CD4-positive, alpha-beta T cell treated with Interleukin-6 for 4 hours (primary cell): ENCODE measurements around the gene GALNT13.

Experiments
- DNase-seq: peaks from one replicate; pipeline ENCODE4 v3.0.0-alpha.2; 2020; ENCODE audit warnings: mixed read lengths

GALNT13 gene

DNA sequence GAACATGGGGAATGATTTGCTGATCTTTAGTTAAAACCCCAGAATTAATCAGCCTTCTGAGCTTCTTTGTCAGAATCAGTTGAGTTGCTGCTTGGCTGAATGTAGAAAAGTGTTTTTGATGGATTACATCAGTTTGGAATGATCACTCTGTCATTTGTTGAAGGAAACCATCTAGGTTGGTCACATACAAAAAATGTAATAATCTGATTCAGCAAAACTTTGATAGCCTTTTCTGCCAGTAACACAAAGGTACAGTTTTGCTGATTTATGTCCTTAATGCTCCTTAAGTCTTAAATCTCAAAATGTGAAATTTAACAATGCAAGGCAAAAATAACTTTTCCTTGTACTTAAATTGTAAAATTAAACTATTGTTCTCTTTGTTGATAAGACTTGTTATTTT lies 74.3 kb downstream of the GALNT13 start:
- no peak for DNase-seq

DNA sequence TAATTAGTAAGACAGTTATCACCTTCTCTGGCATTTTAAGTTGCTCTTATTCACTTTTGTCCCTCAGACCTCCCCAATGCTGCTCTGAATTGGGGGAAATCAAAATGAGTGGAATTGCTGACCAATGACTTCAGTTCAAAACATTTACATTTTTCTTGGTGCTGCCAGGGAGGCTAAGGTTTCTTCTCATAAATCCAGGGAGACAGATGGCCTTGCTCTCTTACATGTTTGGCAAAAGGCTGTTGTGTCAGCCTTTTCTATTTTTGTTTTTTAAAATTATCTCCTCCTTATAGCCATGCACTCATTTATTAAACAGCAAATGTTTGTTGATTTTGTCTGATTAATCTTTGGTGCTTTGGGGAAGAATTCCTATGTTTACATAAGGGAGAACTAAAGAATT lies 82.0 kb downstream of the GALNT13 start:
- no peak for DNase-seq

DNA sequence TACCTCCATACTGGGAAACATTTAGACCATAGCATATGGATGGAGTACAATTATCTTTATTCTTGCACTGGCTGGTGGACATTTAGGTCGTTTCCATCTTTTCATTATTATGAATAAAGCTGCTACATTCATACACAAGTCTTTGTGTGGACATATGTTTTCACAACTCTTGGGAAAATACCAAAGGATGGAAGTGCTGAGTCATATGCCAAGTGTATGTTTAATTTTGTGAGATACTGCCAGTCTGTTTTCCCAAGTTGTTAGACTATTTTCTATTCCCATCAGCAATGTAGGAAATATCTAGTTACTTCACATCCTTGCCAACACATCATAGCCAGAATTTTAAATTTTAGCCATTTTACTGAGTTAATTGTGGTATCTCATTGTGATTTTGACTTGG lies 91.5 kb downstream of the GALNT13 start:
- DNase-seq = no peak

GRCh38 chr2:153967248-153967973 lies 95.7 kb downstream of the GALNT13 start:
- no peak for DNase-seq

DNA sequence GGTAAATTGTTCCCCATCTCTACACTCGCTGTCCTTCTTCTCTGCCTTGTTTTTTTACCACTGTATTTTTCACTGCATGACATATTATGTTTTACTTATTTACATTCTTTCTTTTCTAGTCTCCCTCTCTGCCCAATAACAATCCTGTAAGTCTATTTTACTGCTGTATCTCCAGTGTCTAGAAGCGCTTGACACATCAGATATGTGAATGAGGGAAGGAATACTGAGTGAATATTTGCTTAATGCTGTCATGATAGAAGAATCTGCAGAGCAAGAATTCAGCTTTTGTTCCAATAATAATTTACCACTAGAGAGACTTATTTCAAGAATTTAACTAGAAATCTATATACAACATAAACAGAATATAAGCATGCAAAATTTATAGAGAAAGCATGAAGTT lies 99.5 kb downstream of the GALNT13 start:
- DNase-seq = no peak

- no peak for DNase-seq
These were observed 100.1 kb downstream of the GALNT13 start for GRCh38 chr2:153971855-153972254.

GRCh38 chr2:153972412-153972811 lies 100.7 kb downstream of the GALNT13 start:
- no peak for DNase-seq

GRCh38 chr2:153986488-153987229 lies 114.9 kb downstream of the GALNT13 start:
- DNase-seq = no peak

DNA sequence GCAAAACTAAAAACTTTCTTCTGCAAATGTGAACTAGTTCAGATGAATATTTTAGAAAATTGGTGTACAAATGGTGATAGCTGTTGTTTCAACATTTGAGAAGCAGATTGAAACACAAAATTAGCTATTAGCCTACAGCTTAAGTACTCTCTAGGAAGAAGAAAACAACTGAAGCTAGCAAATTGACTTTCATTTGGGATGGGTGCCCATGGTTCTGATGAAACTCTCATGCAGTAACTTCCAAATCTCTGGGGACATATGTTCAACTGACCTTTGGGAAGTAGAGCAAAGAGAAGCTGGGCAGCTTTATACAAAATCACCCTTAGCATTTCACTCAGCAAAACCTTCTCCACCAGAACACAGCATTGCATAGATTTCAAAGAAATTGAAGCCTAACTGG lies 119.0 kb downstream of the GALNT13 start:
- DNase-seq = no peak

- DNase-seq = no peak
These were observed 141.8 kb downstream of the GALNT13 start for GRCh38 chr2:154013514-154013913.

DNA sequence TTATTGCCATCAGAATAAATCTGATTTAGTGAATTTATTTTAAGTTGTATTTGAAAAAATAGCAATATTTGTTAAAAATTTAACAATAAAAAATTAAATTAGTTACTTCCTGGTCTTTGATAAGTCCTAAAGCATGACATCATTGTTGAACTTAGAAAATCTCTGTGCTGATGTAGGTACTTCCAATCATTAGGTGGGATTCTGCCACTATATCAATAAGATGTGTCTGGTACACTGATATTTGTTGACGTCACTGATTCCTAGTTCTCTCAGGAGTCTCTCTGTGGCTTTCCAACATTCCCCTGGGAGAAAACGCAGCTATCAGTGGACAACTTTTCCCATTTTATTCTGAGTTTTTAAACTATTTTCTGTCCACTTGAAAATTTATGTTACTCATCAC lies 143.5 kb downstream of the GALNT13 start:
- DNase-seq = no peak

DNA sequence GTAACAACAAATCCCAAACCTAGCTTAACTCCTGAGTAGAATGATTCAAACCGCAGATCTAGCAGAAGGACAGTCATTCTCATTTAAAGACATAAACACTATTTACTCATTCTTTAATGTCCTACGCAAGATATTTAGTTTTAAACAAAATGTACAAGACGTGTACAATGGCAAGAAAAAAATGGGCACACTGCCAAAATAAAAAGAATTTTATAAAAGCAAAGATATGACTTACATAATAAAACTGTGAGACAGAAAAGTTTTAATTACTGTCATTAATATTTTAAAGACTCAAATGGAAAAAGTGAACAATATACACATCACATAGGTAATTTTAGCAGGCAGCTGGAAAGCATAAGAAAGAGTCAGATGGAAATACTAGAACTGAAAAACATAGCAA lies 157.8 kb downstream of the GALNT13 start:
- DNase-seq = no peak

- DNase-seq = no peak
These were observed 160.5 kb downstream of the GALNT13 start for GRCh38 chr2:154032220-154032619.

DNA sequence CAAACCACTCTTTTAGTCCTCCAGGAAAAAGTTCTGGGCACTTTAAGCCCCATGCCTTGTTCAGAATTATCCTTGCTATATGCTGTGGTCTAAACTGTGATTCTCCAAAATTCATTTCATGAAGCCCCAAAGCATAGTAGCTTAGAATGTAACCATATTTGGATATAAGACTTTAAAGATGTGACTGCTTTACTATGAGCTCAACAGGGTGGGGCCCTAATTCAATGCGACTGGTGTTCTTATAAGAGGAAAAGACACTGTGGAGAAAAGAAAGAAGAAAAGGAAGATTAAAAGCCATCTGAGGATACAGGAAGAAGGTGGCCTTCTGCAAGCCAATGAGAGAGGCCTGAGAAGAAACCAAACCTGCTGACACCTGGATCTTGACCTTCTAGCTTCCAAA lies 174.8 kb downstream of the GALNT13 start:
- DNase-seq = no peak

- no peak for DNase-seq
These were observed 177.2 kb downstream of the GALNT13 start for GRCh38 chr2:154048905-154049304.

GRCh38 chr2:154049561-154049960 lies 177.8 kb downstream of the GALNT13 start:
- no peak for DNase-seq

DNA sequence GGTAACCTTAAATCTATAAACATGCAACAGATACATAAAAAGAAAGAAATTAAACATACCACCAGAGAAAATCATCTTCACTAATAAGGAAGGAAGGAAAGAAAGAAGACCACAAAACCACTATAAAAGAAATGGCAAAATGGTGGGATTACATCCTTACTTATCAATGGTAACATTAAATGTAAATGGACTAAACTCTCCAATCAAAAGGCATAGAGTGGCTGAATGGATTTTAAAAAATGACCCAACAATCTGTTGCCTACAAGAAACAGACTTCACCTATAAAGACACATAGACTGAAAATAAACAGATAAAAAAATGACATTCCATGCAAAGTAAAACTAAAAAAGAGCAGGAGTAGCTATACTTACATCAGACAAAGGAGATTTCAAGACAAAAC lies 195.4 kb downstream of the GALNT13 start:
- no peak for DNase-seq

DNA sequence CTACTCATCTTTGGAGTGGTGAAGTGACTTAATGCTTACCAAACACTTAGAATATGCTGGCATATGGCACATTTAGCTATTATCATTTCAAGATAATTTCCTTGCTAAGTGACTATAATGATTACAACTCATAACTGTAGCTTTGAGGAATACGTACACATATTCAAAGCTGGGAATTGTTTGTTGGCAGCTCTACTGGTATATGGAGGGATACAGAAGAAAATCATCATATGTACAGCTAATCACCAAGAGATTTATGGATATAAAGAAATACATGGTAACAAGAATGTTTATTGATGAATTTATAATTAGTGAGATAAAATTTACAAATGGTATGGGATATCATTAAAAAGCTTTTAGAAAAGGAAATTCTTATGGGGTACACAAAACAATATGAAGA lies 207.2 kb downstream of the GALNT13 start:
- DNase-seq = no peak

- no peak for DNase-seq
These were observed 220.8 kb downstream of the GALNT13 start for GRCh38 chr2:154092571-154092970.

GRCh38 chr2:154093856-154094255 lies 222.1 kb downstream of the GALNT13 start:
- DNase-seq = no peak

- no peak for DNase-seq
These were observed 226.2 kb downstream of the GALNT13 start for GRCh38 chr2:154097833-154098398.

- DNase-seq = no peak
These were observed 249.0 kb downstream of the GALNT13 start for GRCh38 chr2:154120706-154121105.

GRCh38 chr2:154125891-154126290 lies 254.2 kb downstream of the GALNT13 start:
- DNase-seq = no peak

DNA sequence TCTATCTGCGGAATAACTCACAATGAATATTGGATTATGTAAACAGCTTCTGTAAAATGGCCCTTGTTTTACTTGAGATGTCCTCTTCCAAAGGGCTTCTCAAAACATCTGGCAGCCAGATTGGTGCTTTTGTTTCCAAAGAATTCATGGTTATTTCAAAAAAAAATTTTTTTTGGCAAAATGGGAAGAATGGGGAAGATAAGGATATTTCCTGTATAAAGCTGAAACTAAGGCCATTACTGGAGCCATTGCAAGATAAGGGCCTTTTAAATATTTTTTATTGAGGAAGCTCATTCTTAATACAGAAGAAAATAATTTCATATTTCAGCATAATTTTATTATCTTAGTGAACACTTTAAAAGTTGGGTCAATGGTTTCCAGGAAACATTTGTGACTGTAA lies 259.1 kb downstream of the GALNT13 start:
- DNase-seq = no peak
